GM18951 (cell line): ENCODE data around the gene TBX15.

ENCODE experiments used
- POLR2A ChIP-seq: IDR thresholded peaks from 4 replicates; pipeline ENCODE4 v1.6.1; 2011; ENCODE audit warnings: mild to moderate bottlenecking; ENCODE audit not compliant: insufficient read length, insufficient read depth; ENCODE audit errors: extremely low read depth
- in situ Hi-C: fragments of 300-500 bp; cut with MboI; formaldehyde crosslinking; loops from one replicate; pipeline ENCODE4 v1.12.0; 2022; ENCODE audit warnings: low sequenced_read_pairs, mixed read lengths, inconsistent platforms; ENCODE audit not compliant: unreplicated experiment

TBX15 gene

GRCh38 chr1:118988186-118989005 lies at the start of gene TBX15:
TSS of gene TBX15 (minus strand) at chr1:118988343. CDS start at chr1:118987795, 548 bp downstream.
- TF ChIP-seq POLR2A, result no peak
- in situ Hi-C loops, result no loop called here

GRCh38 chr1:119034359-119034758 lies 46.2 kb upstream of the TBX15 start:
- no peak for TF ChIP-seq POLR2A
- in situ Hi-C loops, result no loop called here

GRCh38 chr1:119032986-119033385 lies 44.8 kb upstream of the TBX15 start:
- in situ Hi-C loops, result no loop called here
- no peak for TF ChIP-seq POLR2A

- no peak for TF ChIP-seq POLR2A
- in situ Hi-C loops, result no loop called here
Measured at GRCh38 chr1:119027759-119028158, 39.6 kb upstream of the TBX15 start.

DNA sequence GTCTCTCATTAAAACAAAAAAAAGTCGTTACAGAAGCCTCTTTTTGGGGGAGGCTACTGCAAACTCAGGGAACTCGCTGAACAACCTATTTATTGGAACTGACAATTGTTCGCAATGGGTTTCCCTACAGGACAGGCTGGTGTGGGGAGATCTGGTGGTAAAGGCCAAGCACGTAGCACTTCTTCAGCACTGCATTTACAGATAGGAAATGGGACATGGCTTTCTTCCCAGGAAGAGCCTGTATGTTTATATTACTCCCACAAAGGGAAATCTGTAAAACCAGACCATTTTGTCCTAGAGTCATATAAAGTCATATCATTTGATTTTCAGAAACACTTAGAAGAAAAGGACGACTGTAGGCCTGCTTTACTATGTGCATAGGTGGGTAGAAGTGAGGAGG lies 38.8 kb upstream of the TBX15 start:
- in situ Hi-C loops, result no loop called here
- no peak for TF ChIP-seq POLR2A

GRCh38 chr1:119015547-119015946 lies 27.4 kb upstream of the TBX15 start:
- TF ChIP-seq POLR2A, result no peak
- in situ Hi-C loops, result loop anchor here (10.0 kb wide), 1 partner anchor 861 kb away; no protein-coding TSS in a partner anchor

- in situ Hi-C loops, result loop anchor here (10.0 kb wide), 1 partner anchor 858 kb away; no protein-coding TSS in a partner anchor
- no peak for TF ChIP-seq POLR2A
Measured at GRCh38 chr1:119012383-119012782, 24.2 kb upstream of the TBX15 start.

DNA sequence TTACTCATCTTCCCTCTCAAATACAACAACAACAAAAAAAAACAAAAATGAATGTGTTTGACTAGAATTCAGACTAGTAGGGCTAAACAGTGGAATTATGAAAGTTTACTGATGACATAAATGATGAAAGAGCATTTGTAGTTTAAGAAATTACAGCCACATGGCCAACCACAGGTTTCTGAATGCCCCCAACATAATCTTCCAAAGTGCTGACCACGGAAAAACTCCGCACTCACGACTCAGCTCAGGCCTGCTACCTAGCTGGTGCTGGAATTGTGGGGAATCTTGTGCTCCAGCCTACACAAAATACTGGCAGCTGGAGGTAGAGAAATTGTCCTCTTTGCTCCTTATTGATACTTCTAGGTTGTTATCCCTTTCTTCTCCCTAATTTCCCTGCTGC lies 23.6 kb upstream of the TBX15 start:
- no peak for TF ChIP-seq POLR2A
- in situ Hi-C loops, result loop anchor here (10.0 kb wide), 1 partner anchor 857 kb away; no protein-coding TSS in a partner anchor

- no peak for TF ChIP-seq POLR2A
- in situ Hi-C loops, result loop anchor here (10.0 kb wide), 1 partner anchor 856 kb away; no protein-coding TSS in a partner anchor
Measured at GRCh38 chr1:119011116-119011515, 23.0 kb upstream of the TBX15 start.

DNA sequence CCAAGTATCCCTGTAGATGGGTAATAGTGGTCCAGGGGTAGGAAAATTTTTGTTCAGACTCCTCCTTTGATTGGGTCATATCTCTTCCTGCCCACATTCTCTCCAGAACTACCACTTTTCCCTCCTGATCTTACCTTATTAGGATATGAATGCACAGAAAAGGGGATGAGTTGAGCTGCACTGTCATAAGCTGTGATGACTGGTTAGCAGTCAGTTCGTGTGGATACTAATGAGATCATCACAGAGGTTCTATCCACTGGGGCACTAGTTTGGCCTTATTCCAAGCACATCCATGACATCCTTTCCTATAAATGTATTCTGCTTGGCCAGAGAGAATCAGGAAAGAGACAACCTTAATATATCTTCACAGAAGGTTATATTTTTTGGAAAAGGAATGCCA lies 22.1 kb upstream of the TBX15 start:
- no peak for TF ChIP-seq POLR2A
- in situ Hi-C loops, result loop anchor here (10.0 kb wide), 1 partner anchor 855 kb away; no protein-coding TSS in a partner anchor

- in situ Hi-C loops, result no loop called here
- TF ChIP-seq POLR2A, result no peak
Measured at GRCh38 chr1:119009312-119009655, 21.1 kb upstream of the TBX15 start.

- in situ Hi-C loops, result no loop called here
- no peak for TF ChIP-seq POLR2A
Measured at GRCh38 chr1:119008483-119009311, 20.6 kb upstream of the TBX15 start.

DNA sequence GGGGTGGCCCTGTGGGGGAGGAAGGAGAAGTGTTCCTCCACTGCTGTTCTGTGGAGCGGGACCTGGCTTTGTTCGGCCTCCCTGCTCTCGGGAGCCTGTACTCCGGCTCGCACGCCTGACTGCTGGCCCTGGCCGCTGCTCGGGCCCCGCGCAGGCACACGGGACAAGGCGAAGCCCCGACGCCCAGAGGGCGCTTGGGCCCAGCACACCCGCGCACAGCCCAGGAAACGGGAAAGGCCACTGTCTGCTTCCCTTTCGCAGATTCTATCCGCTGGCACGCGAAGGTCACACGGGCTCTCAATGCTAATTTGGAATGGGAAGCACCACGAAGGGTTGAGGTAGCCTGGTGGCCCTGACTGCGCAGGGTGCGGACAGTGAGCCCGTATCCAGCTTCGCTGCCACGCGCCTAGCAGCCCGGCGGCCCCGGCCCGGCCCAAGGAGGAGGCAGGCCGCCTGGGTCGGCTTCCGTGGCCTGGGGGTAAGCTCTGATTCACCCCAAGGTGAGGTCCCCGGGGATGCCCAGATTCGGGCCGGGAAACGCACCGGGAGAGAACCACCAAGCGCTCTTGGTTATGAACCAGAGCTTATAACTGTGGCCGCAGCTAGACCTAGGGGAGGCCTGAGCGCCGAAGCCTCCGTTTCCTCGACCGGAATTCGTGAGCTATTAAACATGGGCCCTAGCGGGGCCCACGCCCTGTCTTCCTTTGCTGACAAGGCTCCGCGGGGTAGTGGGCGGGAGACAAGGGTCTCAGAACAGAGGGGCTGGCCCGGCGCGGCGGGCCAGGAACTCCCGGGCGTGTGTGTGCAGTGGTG lies 19.7 kb upstream of the TBX15 start:
- no peak for TF ChIP-seq POLR2A
- in situ Hi-C loops, result no loop called here
